Stimulated activated CD8-positive, alpha-beta memory T cell treated with anti-CD3 and anti-CD28 coated beads, Interleukin-4, amount 100 ng/mL, for 48 hours (primary cell): ENCODE measurements around the gene ZBTB38.
A peak's percentile ranks its signal among the peaks of the same experiment; 100 is the strongest.

Experiments
- DNase-seq: peaks from one replicate; pipeline ENCODE4 v3.0.0-alpha.2; 2020

ZBTB38 gene

GRCh38 chr3:141368925-141369794 is 856 bp downstream of the ZBTB38 start:
- no peak for DNase-seq

- DNase-seq, result peak; percentile 55
Observed at GRCh38 chr3:141370065-141370533, 1.8 kb downstream of the ZBTB38 start.

GRCh38 chr3:141371882-141372281 is 3.6 kb downstream of the ZBTB38 start:
- DNase-seq, result no peak

GRCh38 chr3:141372656-141373055 is 4.4 kb downstream of the ZBTB38 start:
- DNase-seq, result no peak

- DNase-seq, result no peak
Observed at GRCh38 chr3:141373232-141373631, 4.9 kb downstream of the ZBTB38 start.

GRCh38 chr3:141373768-141374526 is 5.6 kb downstream of the ZBTB38 start:
- no peak for DNase-seq

GRCh38 chr3:141375381-141376301 is 7.3 kb downstream of the ZBTB38 start:
- DNase-seq, result no peak

- no peak for DNase-seq
Observed at GRCh38 chr3:141377377-141377776, 9.1 kb downstream of the ZBTB38 start.

GRCh38 chr3:141378556-141378955 is 10.3 kb downstream of the ZBTB38 start:
- no peak for DNase-seq

- DNase-seq, result no peak
Observed at GRCh38 chr3:141379250-141379966, 11.1 kb downstream of the ZBTB38 start.

- DNase-seq, result no peak
Observed at GRCh38 chr3:141380279-141380678, 12.0 kb downstream of the ZBTB38 start.

- DNase-seq, result no peak
Observed at GRCh38 chr3:141380987-141381386, 12.7 kb downstream of the ZBTB38 start.

- no peak for DNase-seq
Observed at GRCh38 chr3:141382571-141382970, 14.3 kb downstream of the ZBTB38 start.

- no peak for DNase-seq
Observed at GRCh38 chr3:141383555-141384129, 15.3 kb downstream of the ZBTB38 start.

- no peak for DNase-seq
Observed at GRCh38 chr3:141384157-141384556, 15.9 kb downstream of the ZBTB38 start.

GRCh38 chr3:141384575-141384974 is 16.3 kb downstream of the ZBTB38 start:
- DNase-seq, result no peak

- DNase-seq, result no peak
Observed at GRCh38 chr3:141385406-141386125, 17.3 kb downstream of the ZBTB38 start.

- no peak for DNase-seq
Observed at GRCh38 chr3:141386126-141386488, 17.8 kb downstream of the ZBTB38 start.

- no peak for DNase-seq
Observed at GRCh38 chr3:141386611-141387111, 18.4 kb downstream of the ZBTB38 start.

GRCh38 chr3:141387516-141387915 is 19.2 kb downstream of the ZBTB38 start:
- no peak for DNase-seq

GRCh38 chr3:141388395-141388794 is 20.1 kb downstream of the ZBTB38 start:
- no peak for DNase-seq
